ENCODE measurements around the gene DPP4. TPM values are rescaled to one million over a fixed set of nuclear protein-coding genes. Genes with fewer than 3 reads are reported as not detected.

The DPP4 gene
- total and polyA plus RNA-seq, 2 experiments from 2014 or later = 1.5 to 2.8 TPM

DNA sequence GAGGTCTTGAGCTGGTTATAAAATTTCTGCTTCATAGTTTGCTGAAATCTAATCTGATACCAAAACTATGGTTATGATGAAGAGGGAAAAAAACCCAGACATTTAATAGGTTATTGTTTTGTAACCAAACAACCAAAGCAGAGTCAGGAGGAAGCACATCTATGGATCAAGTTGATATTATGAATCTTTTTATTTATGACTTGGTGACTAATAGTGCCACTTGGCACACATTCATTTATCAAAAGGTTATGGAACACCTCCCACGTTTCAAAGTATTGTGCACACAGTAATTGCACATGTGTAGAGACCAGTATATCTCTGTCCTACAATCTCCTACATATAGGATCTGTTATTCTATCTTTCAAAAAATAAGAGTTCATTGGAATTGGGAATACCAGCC, 93.0 kb downstream of the DPP4 start:
- Mint-ChIP-seq H3K4me1 (peaks cover 8% of the 10 kb centered on the region), H3K36me3 (ENCODE audit: low read depth) (no peaks in the 10 kb centered on the region), H3K9me3 (no peaks in the 10 kb centered on the region), H3K4me3 (no peak overlapping the region), H3K27ac (no peak overlapping the region), H3K27me3 (ENCODE audit: insufficient read depth, low read depth, poor library complexity) (no peaks in the 10 kb centered on the region)
- Histone ChIP-seq H4K20me1 (replicated peaks; ENCODE audit: insufficient read depth) (no peaks in the 10 kb centered on the region), H2AFZ (no peak overlapping the region), H3K4me3 (no peak overlapping the region), H3K79me2 (replicated peaks; ENCODE audit: insufficient read depth) (no peaks in the 10 kb centered on the region), H3F3A (replicated peaks; ENCODE audit: low read depth) (no peaks in the 10 kb centered on the region), H3K36me3 (ENCODE audit: insufficient read depth) (no peaks in the 10 kb centered on the region), H3K4me2 (no peak overlapping the region), H3K9me2 (ENCODE audit: insufficient read depth) (no peaks in the 10 kb centered on the region), H3K27me3 (ENCODE audit: insufficient read depth) (no peaks in the 10 kb centered on the region), H3K4me1 (ENCODE audit: insufficient read depth) (peaks cover 6% of the 10 kb centered on the region; the same call in 1 of the 2 replicates), H3K27ac (ENCODE audit: low read depth) (no peak overlapping the region)
- ATAC-seq = no peak
- TF ChIP-seq POLR2AphosphoS5 (IDR thresholded peaks at IDR 0.05; ENCODE audit: low read depth) (no peak), STAT1 (IDR thresholded peaks at IDR 0.05; ENCODE audit: unreplicated experiment) (no peak), ZNF114 (CRISPR knock-in tag; IDR thresholded peaks at IDR 0.05) (no peak), EZH2 (IDR thresholded peaks at IDR 0.05; ENCODE audit: low read depth, unreplicated experiment) (no peak), EZH2phosphoT487 (IDR thresholded peaks at IDR 0.05; ENCODE audit: unreplicated experiment) (no peak), NANOG (IDR thresholded peaks at IDR 0.05; ENCODE audit: borderline replicate concordance) (no peak)
- TF ChIP-seq, protein P1, sequence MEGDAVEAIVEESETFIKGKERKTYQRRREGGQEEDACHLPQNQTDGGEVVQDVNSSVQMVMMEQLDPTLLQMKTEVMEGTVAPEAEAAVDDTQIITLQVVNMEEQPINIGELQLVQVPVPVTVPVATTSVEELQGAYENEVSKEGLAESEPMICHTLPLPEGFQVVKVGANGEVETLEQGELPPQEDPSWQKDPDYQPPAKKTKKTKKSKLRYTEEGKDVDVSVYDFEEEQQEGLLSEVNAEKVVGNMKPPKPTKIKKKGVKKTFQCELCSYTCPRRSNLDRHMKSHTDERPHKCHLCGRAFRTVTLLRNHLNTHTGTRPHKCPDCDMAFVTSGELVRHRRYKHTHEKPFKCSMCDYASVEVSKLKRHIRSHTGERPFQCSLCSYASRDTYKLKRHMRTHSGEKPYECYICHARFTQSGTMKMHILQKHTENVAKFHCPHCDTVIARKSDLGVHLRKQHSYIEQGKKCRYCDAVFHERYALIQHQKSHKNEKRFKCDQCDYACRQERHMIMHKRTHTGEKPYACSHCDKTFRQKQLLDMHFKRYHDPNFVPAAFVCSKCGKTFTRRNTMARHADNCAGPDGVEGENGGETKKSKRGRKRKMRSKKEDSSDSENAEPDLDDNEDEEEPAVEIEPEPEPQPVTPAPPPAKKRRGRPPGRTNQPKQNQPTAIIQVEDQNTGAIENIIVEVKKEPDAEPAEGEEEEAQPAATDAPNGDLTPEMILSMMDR (conservative IDR thresholded peaks at IDR 0.05; ENCODE audit: low read depth in 2 of 2) = no peak
- TF ChIP-seq, protein P2, sequence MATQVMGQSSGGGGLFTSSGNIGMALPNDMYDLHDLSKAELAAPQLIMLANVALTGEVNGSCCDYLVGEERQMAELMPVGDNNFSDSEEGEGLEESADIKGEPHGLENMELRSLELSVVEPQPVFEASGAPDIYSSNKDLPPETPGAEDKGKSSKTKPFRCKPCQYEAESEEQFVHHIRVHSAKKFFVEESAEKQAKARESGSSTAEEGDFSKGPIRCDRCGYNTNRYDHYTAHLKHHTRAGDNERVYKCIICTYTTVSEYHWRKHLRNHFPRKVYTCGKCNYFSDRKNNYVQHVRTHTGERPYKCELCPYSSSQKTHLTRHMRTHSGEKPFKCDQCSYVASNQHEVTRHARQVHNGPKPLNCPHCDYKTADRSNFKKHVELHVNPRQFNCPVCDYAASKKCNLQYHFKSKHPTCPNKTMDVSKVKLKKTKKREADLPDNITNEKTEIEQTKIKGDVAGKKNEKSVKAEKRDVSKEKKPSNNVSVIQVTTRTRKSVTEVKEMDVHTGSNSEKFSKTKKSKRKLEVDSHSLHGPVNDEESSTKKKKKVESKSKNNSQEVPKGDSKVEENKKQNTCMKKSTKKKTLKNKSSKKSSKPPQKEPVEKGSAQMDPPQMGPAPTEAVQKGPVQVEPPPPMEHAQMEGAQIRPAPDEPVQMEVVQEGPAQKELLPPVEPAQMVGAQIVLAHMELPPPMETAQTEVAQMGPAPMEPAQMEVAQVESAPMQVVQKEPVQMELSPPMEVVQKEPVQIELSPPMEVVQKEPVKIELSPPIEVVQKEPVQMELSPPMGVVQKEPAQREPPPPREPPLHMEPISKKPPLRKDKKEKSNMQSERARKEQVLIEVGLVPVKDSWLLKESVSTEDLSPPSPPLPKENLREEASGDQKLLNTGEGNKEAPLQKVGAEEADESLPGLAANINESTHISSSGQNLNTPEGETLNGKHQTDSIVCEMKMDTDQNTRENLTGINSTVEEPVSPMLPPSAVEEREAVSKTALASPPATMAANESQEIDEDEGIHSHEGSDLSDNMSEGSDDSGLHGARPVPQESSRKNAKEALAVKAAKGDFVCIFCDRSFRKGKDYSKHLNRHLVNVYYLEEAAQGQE (IDR thresholded peaks at IDR 0.05; ENCODE audit: unreplicated experiment) = no peak
- TF ChIP-seq, protein P3, sequence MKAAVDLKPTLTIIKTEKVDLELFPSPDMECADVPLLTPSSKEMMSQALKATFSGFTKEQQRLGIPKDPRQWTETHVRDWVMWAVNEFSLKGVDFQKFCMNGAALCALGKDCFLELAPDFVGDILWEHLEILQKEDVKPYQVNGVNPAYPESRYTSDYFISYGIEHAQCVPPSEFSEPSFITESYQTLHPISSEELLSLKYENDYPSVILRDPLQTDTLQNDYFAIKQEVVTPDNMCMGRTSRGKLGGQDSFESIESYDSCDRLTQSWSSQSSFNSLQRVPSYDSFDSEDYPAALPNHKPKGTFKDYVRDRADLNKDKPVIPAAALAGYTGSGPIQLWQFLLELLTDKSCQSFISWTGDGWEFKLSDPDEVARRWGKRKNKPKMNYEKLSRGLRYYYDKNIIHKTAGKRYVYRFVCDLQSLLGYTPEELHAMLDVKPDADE (IDR thresholded peaks at IDR 0.05) = no peak
- TF ChIP-seq, protein P4, sequence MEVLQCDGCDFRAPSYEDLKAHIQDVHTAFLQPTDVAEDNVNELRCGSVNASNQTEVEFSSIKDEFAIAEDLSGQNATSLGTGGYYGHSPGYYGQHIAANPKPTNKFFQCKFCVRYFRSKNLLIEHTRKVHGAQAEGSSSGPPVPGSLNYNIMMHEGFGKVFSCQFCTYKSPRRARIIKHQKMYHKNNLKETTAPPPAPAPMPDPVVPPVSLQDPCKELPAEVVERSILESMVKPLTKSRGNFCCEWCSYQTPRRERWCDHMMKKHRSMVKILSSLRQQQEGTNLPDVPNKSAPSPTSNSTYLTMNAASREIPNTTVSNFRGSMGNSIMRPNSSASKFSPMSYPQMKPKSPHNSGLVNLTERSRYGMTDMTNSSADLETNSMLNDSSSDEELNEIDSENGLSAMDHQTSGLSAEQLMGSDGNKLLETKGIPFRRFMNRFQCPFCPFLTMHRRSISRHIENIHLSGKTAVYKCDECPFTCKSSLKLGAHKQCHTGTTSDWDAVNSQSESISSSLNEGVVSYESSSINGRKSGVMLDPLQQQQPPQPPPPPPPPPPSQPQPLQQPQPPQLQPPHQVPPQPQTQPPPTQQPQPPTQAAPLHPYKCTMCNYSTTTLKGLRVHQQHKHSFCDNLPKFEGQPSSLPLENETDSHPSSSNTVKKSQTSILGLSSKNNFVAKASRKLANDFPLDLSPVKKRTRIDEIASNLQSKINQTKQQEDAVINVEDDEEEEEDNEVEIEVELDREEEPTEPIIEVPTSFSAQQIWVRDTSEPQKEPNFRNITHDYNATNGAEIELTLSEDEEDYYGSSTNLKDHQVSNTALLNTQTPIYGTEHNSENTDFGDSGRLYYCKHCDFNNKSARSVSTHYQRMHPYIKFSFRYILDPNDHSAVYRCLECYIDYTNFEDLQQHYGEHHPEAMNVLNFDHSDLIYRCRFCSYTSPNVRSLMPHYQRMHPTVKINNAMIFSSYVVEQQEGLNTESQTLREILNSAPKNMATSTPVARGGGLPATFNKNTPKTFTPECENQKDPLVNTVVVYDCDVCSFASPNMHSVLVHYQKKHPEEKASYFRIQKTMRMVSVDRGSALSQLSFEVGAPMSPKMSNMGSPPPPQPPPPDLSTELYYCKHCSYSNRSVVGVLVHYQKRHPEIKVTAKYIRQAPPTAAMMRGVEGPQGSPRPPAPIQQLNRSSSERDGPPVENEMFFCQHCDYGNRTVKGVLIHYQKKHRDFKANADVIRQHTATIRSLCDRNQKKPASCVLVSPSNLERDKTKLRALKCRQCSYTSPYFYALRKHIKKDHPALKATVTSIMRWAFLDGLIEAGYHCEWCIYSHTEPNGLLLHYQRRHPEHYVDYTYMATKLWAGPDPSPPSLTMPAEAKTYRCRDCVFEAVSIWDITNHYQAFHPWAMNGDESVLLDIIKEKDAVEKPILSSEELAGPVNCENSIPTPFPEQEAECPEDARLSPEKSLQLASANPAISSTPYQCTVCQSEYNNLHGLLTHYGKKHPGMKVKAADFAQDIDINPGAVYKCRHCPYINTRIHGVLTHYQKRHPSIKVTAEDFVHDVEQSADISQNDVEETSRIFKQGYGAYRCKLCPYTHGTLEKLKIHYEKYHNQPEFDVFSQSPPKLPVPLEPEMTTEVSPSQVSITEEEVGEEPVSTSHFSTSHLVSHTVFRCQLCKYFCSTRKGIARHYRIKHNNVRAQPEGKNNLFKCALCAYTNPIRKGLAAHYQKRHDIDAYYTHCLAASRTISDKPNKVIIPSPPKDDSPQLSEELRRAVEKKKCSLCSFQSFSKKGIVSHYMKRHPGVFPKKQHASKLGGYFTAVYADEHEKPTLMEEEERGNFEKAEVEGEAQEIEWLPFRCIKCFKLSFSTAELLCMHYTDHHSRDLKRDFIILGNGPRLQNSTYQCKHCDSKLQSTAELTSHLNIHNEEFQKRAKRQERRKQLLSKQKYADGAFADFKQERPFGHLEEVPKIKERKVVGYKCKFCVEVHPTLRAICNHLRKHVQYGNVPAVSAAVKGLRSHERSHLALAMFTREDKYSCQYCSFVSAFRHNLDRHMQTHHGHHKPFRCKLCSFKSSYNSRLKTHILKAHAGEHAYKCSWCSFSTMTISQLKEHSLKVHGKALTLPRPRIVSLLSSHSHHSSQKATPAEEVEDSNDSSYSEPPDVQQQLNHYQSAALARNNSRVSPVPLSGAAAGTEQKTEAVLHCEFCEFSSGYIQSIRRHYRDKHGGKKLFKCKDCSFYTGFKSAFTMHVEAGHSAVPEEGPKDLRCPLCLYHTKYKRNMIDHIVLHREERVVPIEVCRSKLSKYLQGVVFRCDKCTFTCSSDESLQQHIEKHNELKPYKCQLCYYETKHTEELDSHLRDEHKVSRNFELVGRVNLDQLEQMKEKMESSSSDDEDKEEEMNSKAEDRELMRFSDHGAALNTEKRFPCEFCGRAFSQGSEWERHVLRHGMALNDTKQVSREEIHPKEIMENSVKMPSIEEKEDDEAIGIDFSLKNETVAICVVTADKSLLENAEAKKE (CRISPR knock-in tag; IDR thresholded peaks at IDR 0.05) = no peak
- no peak for DNase-seq (ENCODE audit: low spot score)

Measured in GM23338 (cell line).